GM12801 (cell line): ENCODE data around the gene ROBO2.

Source experiments
- CTCF ChIP-seq: IDR thresholded peaks from one replicate; pipeline ENCODE4 v1.5.1; 2011; ENCODE audit warnings: control low read depth; ENCODE audit not compliant: insufficient read length; ENCODE audit errors: extremely low read depth

ROBO2 gene

GRCh38 chr3:77042343-77042742, 2.4 kb downstream of the ROBO2 start:
- TF ChIP-seq CTCF, result no peak

- no peak for TF ChIP-seq CTCF
These were observed 3.0 kb downstream of the ROBO2 start for GRCh38 chr3:77042882-77043281.

GRCh38 chr3:77045686-77046085, 5.8 kb downstream of the ROBO2 start:
- TF ChIP-seq CTCF, result no peak

- no peak for TF ChIP-seq CTCF
These were observed 8.3 kb downstream of the ROBO2 start for GRCh38 chr3:77048186-77048585.

GRCh38 chr3:77051591-77051990, 11.7 kb downstream of the ROBO2 start:
- no peak for TF ChIP-seq CTCF

- TF ChIP-seq CTCF, result no peak
These were observed 12.2 kb downstream of the ROBO2 start for GRCh38 chr3:77052051-77052501.

GRCh38 chr3:77052733-77053670, 13.1 kb downstream of the ROBO2 start:
- no peak for TF ChIP-seq CTCF
